Ecto neural progenitor cell (in vitro differentiated cells): ENCODE data around the gene ABHD2.

ENCODE experiments used
- DNase-seq: peaks from one replicate; pipeline ENCODE4 v3.0.0-alpha.2; 2018; ENCODE audit warnings: low spot score

ABHD2 gene

DNA sequence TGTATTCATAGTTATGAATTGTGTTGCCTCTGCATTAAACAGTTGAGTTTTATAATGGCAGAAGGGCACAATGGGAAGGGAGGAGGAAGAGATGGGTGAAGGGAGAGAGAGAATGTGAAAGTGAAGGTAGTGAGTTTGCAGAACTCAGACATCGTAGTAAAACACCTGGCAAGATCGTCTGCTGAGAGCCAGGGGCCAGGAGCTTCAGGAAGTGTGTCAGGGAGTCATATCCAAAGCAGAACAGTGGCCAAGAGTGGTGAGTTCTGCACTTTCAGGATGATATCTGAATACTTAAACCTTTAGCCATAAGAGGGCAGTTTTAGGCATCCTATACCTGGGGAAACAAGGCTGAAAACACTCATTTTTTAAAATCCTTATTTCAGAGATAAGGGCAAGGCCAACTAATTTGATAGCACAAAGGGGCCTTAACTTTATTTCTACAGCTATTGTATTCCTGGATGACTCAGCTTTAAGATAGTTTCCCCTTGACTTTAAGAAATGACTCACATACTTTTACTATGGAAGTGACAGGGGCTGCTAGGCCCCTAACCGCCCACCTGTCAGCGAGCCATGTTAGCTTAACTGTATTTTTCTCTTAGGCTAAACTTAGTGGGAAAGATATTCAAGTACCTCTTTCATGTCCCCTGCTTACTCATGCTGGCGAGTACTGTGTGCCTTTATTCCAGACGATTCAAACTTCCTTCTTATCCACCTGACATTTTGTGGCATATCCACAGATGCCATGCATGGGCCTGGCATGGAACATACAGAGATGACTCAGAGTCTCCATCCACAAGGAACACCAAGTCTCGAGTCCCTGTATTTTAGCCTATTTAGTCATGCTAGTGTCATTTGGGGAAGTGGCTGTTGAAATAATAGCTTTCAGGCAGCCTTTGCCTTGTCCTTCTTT, 79.3 kb downstream of the ABHD2 start:
- DNase-seq, result no peak

- no peak for DNase-seq
Observed at GRCh38 chr15:89168316-89168833, 80.1 kb downstream of the ABHD2 start.

- no peak for DNase-seq
Observed at GRCh38 chr15:89170364-89170763, 82.1 kb downstream of the ABHD2 start.

DNA sequence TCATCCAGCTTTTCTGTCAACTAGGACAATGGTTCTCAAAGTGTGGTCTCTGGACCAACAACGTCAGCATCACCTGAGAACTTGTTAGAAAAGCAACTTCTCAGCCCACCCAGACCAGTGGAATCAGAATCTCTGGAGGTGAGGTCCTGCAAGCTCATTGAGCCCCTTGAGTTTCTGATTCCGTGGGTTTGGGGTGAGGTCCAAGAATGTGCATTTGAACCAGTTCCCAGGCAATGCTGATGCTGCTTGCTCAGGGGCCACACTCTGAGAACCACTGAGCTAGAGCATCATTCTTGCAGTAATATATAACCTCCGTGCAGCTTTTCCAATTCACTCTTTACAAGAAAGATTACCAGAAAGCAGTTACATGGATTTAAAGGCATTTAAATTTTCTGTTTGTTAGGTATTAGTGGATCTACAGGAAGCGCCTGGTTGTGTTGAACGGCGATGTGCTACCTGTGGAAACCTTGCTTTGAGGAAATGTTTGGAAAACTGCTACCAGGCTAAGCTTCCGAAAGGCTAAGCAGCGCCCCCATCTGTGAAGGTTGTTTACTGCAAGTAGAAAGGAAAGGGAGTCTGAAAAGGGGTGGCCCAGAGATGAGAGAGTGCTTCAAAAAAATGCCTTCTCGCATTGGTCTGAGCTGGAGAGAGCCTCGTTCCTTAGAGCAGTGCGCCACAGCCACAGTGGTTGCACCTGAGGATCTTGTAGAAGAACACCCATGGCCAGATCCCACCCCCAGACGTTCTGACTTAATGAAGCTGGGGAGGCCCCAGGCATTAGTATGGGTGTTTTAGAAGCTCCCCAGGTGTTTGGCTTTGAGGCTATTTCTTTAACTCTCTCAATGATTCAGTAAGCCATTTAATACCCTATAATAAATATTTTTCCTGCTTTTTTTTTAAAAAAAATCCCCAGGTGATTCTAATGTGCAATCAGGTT, 83.1 kb downstream of the ABHD2 start:
- peak; percentile 75 for DNase-seq

GRCh38 chr15:89172921-89173320, 84.7 kb downstream of the ABHD2 start:
- DNase-seq, result no peak

- no peak for DNase-seq
Observed at GRCh38 chr15:89174476-89174875, 86.2 kb downstream of the ABHD2 start.

GRCh38 chr15:89175617-89176191, 87.4 kb downstream of the ABHD2 start:
- DNase-seq, result no peak

GRCh38 chr15:89177116-89177515, 88.9 kb downstream of the ABHD2 start:
- DNase-seq, result no peak

- DNase-seq, result peak; percentile 58
Observed at GRCh38 chr15:89177633-89178306, 89.5 kb downstream of the ABHD2 start.

DNA sequence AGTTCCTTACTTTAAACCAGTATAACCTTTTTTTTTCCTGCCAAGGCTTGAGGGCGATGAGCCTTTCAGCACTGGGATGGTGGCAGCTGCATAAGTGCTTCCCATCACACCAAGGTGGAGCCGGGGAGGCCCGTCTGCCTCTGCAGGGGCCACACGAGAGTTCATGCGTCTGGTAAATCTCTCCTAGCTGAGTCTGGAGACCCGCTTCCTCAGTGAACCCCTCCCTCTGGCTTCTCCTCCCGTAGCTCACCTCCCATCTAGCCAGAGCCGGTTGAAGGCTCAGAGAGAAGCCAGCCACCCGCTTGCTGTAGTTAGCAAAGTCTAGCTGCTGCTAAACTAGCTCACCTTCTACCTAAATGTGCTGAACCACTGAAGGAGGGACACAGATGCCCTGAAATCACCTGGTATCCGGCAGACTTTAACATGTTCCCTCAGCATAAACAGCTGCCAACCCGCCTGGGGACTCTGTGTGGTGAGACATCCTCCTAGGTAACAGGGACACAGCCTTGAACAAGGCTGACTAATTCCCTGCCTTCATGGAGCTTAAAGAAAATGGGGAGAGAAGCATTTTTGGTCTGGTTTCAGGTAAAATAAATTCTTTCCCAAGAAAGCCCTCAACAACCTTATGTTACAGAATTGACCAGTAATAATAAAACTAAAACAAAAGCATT, 90.2 kb downstream of the ABHD2 start:
- no peak for DNase-seq

DNA sequence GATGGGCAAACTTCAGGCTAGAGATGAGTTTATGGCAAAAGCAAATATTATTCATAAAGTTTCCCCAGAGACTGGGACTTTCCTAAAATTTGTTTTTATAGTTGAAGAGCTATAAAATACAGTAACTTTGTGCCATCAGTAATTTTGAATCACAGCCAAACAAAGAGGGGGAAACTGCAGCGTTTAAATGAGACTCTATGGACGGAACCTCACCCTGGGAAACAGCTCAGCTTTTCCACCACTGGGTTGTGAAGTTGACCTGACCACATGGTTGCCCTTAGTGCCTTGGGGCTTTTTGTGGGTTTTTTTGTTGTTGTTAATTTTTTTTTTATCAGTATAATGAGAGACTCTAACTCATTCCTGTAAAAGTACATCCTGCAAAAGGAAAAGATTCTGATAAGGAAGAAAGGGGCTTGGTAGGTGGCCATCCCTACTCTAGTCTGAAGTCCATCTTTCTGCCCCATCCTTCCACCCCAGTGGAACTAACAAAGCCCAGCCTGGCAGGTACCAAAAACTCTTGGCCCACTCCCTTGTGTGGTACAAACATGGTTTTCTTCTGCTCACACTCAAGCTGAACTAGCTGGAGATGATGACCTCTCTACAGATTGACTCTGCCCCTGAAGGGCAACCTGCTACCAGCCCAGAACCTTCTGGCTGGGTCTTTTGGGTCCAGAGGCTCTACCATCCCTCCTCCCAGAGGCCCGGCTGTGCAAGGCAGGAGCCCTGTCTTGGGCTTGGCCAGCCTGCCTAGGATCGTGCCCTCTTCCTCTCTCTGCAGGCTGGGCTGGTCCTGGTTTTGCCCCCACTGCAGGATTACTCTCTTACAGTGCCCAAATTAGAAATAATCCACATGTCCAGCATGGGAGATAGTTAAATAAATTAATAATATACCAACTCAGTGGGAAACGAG, 92.0 kb downstream of the ABHD2 start:
- DNase-seq, result no peak

- DNase-seq, result no peak
Observed at GRCh38 chr15:89184357-89184756, 96.1 kb downstream of the ABHD2 start.

DNA sequence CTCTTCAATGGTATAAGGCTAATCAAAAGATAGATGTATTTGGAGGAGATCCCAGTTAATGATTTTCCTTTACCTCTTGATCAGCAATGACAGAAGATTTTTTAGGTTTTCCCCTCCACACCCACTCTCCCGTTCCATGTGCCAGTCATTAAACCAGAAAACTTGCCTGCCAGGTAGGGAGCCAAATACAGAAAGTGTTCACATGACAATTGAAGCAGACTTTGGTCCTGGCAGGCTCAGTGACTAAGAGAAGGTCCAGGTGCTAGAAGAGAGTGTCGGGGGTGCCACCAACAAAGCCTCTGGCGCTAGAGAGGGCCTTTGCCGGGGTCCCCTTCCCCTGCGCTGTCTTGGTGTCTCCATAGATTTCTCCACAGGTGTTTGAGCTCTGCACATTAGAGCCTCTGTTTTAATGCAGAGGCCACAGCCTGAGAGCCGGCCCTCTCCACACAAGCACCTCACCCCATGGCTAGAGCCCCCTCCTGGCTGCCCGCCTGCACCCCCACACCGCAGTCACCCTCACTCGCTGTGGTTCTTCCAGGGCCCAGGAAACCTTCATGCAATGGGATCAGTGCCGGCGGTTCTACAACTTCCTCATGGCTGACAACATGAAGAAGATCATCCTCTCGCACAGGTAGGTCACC, 96.8 kb downstream of the ABHD2 start:
- DNase-seq, result no peak

- DNase-seq, result no peak
Observed at GRCh38 chr15:89186803-89187202, 98.5 kb downstream of the ABHD2 start.

DNA sequence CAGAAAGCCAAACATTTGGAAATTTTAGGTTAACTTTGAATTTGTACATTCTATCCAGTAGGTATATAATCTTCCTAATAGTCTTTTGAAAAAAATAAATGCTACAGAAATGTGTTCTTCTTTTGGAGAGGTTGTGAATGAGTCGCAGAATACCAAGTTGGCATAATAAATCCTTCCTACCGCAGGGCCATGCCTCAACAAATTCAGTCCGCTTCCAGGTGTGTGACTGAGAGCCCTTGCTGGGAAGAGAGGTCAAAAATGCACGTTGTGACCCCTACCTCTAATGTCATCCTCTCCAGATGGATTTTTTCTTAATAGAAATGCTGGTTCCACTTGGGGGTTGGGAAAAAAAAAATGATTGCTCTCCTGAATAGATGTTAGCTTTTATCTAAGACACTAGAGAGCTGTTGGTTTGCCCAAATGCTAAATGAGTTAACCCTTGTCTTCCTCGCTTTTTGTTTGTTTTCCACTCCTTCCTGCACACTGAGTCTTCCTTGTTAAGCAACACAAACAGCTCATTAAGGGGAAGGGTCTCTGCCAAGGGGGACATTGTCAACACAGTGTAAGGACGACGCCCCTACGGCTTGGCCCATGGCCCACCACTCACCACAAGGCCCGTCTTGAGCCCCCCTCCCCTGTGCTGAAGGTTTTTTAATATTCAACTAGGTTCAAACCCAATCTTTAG, 99.2 kb downstream of the ABHD2 start:
- no peak for DNase-seq

DNA sequence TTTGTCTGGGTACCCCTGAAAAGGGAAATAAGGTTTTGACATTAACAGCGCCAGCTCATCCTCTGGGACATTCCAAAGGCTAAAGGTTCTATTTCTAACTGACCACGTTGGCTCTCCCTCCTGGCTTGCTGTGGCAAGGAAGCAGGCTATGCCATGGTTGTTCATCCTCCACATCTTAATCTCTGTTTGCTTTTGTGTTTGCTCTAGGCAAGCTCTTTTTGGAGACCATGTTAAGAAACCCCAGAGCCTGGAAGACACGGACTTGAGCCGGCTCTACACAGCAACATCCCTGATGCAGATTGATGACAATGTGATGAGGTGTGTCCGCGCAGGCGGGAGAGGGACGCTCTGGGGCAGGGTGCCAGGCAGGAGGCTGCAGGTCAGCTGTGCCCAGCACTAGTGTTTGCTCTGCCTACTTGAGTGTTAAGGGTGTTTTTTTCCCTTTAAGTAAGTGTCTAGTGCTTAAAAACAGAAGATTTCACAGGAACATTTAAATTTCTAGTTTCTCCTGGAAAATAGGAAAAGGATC, 99.8 kb downstream of the ABHD2 start:
- no peak for DNase-seq

GRCh38 chr15:89192136-89192535, 103.9 kb downstream of the ABHD2 start:
- no peak for DNase-seq

DNA sequence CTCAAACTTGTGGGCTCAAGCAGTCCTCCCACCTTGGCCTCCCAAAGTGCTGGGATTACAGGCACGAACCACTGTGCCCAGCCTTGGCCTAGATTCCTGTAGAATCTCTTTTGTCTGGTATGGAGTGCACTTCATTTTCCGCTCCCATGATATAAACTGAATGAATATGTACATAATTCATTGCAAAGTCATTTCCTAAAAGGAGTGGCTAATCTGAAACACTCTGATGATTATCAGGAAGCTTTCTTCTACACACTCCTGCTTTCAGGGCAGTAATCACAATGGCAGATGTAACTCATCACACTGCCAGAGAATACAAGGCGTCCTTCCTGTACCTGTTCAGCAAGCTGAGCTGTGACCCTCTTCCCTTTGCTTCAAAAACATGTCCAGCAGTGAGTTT, 104.5 kb downstream of the ABHD2 start:
- no peak for DNase-seq

- no peak for DNase-seq
Observed at GRCh38 chr15:89194608-89195007, 106.4 kb downstream of the ABHD2 start.
